Measurements from ENCODE around the gene CHD9.

CHD9 gene

DNA sequence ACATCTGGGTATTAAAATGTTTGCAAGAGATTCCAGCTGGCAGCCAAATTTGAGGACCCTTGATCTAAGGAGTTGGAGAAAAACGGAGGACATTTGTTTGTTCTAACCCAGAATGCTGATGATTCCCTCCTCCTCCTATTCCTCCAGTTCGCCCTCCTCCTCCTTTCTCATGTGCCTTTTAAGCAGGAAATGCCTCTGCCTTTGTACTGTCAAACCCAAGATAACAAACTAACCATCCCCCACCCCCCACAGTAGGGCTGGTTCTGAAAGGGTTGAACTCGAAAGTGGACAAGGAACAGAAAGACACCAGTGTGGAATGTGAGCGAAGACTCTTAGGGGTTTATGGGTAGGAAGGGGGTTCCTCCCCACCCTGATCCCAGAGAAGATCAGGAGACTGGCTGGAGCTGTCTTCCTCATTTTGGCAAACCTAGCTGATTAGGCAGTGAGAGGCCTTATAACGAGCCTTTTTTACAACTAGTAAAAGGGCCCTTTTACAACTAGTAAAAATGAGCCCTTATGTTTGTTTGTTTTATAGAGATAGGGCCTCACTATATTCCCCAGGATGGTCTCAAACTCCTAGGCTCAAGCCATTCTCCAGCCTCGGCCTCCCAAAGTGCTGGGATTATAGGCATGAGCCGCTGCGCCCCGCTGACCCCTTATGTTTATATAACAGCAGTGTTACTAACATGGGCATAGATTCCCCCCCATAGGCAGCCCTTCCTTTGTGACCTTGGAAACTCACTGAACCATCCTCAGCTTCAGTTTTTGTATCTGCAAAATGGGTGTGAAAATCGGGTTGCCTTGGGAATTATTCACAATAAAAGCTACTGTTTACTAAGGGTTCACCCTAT is 975 bp downstream of the CHD9 start:
- Mint-ChIP-seq H3K27me3 (peaks cover 0 to 10% of the 10 kb centered on the region in 2 donors), H3K9me3 (no peaks in the 10 kb centered on the region), H3K4me1 (peaks cover 29 to 34% of the 10 kb centered on the region in 2 donors), H3K27ac (peak overlapping the region; percentile 95), H3K36me3 (peaks cover 6 to 8% of the 10 kb centered on the region in 2 donors), H3K4me3 (peak overlapping the region; percentile 92 to 95)
- DNase-seq (no peak), ATAC-seq (replicated peaks) (no peak)

DNA sequence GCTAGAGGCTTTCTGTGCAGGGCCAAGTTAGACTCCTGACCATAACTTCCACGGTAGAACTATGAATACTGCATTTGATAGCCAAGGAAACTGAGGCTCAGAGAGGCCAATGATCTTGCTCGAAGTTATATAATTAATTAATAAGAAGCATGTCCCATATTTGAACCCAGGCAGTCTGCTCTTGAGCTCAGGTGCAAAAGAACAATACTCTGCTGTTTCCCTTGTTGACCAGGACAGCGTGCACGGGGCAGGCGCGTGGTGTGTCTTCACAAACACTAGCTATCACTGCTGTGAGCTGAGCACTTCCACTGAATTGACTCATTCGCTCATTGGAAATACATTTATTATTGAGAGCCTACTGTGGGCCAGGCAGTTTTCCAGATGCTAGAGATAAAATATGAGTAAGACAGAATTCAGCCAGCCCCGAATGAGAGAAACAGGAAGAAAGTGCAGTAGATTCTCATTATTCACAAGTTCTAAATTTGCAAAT is 1.6 kb downstream of the CHD9 start:
- no peak for ATAC-seq (replicated peaks)

DNA sequence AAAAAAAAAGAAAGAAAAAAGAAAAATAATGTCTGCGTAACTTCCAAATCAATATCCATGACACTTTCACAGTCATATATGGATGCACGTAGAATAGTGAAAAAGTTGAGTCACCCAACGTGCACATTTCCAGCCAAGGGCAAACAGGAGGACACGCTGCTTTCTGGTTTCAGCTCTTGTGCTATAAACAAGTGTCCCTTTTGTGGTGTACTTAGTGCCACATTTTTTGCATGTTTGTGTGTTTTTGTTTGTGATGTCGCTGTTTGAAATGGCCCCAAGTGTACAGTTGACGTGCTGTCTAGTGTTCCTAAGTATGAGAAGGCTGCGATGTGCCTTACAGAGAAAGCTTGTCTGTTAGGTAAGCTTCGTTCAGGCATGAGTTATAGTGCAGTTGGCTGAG is 2.9 kb downstream of the CHD9 start:
- Mint-ChIP-seq H3K36me3 (peaks cover 8 to 9% of the 10 kb centered on the region in 2 donors), H3K27me3 (peaks cover 0 to 7% of the 10 kb centered on the region in 2 donors), H3K4me3 (no peak overlapping the region), H3K27ac (no peak overlapping the region), H3K9me3 (no peaks in the 10 kb centered on the region), H3K4me1 (peaks cover 38 to 52% of the 10 kb centered on the region in 2 donors)
- no peak for ATAC-seq (replicated peaks)
- no peak for DNase-seq

More for the DNA sequence above, 1.6 kb downstream of the CHD9 start:
- no peaks in the 10 kb centered on the region for H3K9me3 Mint-ChIP-seq
- H3K36me3 Mint-ChIP-seq, result peaks cover 8 to 9% of the 10 kb centered on the region in 2 donors
- peak overlapping the region in 1 of 2 donors; percentile 92 for H3K4me3 Mint-ChIP-seq
- H3K4me1 Mint-ChIP-seq, result peaks cover 34 to 40% of the 10 kb centered on the region in 2 donors
- DNase-seq, result no peak
- no peak overlapping the region for H3K27ac Mint-ChIP-seq
- peaks cover 0 to 10% of the 10 kb centered on the region in 2 donors for H3K27me3 Mint-ChIP-seq

DNA sequence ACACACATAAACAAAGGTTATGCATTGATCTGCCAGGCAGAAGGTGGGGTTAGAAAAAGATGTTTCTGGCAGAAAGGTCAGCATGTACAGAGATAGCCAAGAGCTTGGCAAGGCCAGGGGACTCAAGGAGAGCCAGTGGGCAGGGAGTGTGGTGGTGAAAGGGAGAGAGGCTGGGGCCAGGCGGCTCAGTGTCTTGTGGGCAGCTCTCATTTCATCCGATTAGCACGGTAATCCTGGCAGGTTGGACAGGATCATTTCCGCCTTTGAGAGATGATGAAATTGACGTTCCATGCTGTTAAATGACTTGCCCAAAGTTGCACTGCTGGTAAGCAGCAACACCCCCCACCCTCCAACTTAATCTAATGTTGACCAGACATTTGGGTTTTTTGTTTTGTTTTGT is 3.6 kb downstream of the CHD9 start:
- no peak for DNase-seq
- ATAC-seq (replicated peaks), result no peak
- Mint-ChIP-seq H3K27ac (peak overlapping the region; percentile 4), H3K4me1 (peaks cover 32 to 52% of the 10 kb centered on the region in 2 donors), H3K4me3 (no peak overlapping the region), H3K36me3 (peaks cover 8 to 9% of the 10 kb centered on the region in 2 donors), H3K27me3 (no peaks in the 10 kb centered on the region), H3K9me3 (no peaks in the 10 kb centered on the region)

DNA sequence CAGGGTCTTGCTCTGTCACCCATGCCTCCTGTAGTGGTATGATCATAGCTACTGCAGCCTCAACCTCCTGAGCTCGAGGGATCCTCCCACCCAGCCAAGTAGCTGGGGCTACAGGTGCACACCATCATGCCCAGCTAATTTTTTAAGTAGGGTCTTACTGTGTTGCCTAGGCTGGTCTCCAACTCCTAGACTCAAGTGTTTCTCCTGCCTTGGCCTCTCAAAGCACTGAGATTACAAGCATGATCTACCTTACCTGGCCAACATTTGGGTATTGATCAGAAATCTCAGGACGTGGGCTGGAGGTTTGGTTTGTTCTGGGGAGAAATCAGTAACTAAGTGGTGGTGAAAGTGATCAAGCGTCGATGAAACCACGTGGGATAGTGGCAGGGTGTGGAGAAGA is 4.1 kb downstream of the CHD9 start:
- Mint-ChIP-seq H3K27ac (no peak overlapping the region), H3K4me1 (peaks cover 32 to 57% of the 10 kb centered on the region in 2 donors), H3K9me3 (no peaks in the 10 kb centered on the region), H3K4me3 (no peak overlapping the region), H3K27me3 (no peaks in the 10 kb centered on the region), H3K36me3 (peaks cover 8 to 11% of the 10 kb centered on the region in 2 donors)
- no peak for DNase-seq
- no peak for ATAC-seq (replicated peaks)

DNA sequence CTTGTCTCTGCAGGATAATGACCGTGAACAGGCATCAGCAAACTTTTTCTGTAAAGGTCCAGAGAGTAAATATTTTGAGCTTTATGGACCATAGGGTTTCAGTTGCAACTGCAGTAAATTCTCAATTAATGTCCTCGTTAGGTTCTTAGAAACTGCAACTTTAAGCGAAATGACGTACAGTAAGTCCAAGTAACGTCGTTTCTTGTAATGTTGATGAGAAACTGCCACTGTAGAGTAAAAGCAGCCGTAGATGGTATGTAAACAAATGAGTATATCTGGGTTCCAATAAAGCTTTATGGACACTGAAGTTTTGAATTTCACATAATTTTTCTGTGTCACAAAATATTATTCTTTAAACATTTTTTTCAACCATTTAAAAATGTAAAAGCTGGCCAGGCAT is 4.9 kb downstream of the CHD9 start:
- Mint-ChIP-seq H3K4me1 (peaks cover 35 to 59% of the 10 kb centered on the region in 2 donors), H3K9me3 (no peaks in the 10 kb centered on the region), H3K36me3 (peaks cover 13 to 14% of the 10 kb centered on the region in 2 donors), H3K27me3 (no peaks in the 10 kb centered on the region), H3K4me3 (no peak overlapping the region), H3K27ac (no peak overlapping the region)
- no peak for DNase-seq
- ATAC-seq (replicated peaks), result no peak

DNA sequence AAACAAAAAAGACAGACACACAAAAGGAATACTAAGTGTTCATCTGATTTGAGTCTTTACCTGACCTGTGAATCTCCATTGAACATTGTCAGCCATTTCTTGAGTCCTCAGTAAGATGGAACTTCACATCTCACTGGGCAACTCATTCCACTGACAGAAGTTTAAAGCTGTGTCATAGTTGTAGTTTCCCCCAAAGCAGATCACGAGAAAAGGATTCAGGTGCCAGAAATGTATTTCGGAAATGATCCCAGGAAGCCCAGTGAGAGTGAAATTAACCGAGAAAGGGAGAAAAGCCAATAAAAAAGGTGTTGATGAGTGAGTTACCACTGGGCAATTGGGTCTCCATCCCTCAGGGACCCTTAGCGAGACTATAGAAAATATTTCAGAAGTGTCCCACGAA is 6.5 kb downstream of the CHD9 start:
- Mint-ChIP-seq H3K36me3 (peaks cover 17 to 20% of the 10 kb centered on the region in 2 donors), H3K27me3 (no peaks in the 10 kb centered on the region), H3K4me3 (peak overlapping the region; percentile 60 to 68), H3K4me1 (peaks cover 38 to 67% of the 10 kb centered on the region in 2 donors), H3K9me3 (no peaks in the 10 kb centered on the region), H3K27ac (peak overlapping the region; percentile 83)
- DNase-seq (no peak), ATAC-seq (replicated peaks) (peak in 1 of 2 donors; percentile 11)

DNA sequence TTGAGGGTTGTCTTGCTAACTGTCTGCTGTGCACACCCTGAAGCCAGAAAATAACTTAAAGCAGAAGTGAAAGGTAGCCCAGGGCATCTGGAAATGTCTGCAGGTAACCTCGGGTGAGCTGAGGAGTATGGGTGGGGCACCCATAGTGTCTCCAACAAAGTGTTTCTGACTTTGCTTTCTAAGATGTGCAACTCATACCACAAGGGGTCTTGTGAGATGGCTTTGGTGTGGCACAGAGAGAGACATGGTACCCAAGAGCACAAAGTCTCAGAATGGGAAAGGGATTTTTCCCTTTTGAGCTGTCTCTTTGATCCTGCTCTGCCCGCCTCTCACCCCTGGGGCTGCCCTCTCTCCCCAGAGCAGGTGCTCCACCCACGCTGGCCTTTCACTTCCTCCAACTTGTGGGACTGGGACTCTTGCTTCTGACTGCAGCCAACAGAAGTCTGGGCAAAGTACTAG is 6.9 kb downstream of the CHD9 start:
- peaks cover 40 to 71% of the 10 kb centered on the region in 2 donors for H3K4me1 Mint-ChIP-seq
- no peaks in the 10 kb centered on the region for H3K27me3 Mint-ChIP-seq
- H3K4me3 Mint-ChIP-seq, result peak overlapping the region; percentile 60 to 68
- peak; percentile 92 to 93 for ATAC-seq (replicated peaks)
- H3K9me3 Mint-ChIP-seq, result no peaks in the 10 kb centered on the region
- peak; percentile 93 for DNase-seq
- peaks cover 17 to 22% of the 10 kb centered on the region in 2 donors for H3K36me3 Mint-ChIP-seq
- peak overlapping the region; percentile 83 for H3K27ac Mint-ChIP-seq

DNA sequence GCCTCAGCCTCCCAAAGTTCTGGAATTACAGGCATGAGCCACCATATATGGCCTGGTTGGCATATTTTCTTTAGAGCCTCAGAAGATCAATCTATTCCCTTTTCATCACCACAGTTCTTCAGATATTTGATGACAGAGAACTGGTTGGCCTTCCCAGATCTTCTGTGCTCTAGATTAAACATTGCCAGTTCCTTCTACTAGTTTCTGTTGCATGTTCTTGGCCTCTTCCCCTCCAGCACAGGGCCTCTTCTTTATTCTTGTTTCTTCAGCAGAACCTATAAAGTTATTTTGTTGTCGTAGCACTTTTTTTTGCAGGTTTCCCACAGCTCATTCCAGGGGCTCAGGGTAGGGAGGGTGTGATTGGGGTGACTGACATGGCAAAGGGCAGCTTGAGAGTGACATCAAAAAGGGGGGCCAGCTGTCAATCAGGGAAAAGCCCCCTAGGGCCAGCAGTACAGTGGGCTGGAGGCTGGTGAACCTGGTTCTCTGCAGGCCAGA is 9.3 kb downstream of the CHD9 start:
- no peak for ATAC-seq (replicated peaks)
- no peaks in the 10 kb centered on the region for H3K9me3 Mint-ChIP-seq
- peak overlapping the region; percentile 63 for H3K27ac Mint-ChIP-seq
- DNase-seq, result no peak
- H3K4me3 Mint-ChIP-seq, result peak overlapping the region; percentile 22 to 44
- peaks cover 13 to 19% of the 10 kb centered on the region in 2 donors for H3K36me3 Mint-ChIP-seq
- peaks cover 37 to 73% of the 10 kb centered on the region in 2 donors for H3K4me1 Mint-ChIP-seq
- H3K27me3 Mint-ChIP-seq, result no peaks in the 10 kb centered on the region

DNA sequence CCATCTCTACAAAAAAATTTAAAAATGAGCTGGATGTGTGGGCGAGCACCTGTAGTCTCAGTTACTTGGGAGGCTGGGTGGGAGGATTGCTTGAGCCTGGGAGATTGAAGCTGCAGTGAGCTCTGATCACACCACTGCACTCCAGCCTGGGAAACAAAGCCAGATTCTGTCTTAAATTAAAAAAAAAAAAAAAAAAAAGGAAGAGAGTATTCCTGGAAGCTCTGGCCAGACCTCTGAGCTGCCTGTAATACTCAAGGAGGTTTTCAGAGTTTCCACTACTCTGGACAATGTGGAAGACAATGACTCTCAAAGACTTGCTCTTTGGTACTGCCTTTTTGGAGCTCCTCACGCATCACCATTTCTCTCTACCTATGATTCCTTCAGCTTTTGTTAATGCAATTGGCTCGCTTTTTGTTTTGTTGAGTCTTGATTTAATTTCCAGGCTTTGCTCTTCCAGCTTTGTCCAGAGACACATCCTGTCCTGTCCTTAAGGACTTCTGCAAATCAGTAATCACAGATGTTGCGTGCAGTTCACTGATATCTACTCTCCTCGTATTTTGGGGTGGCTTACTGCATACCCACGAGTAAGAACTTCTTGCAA is 10.8 kb downstream of the CHD9 start:
- DNase-seq, result no peak
- ATAC-seq (replicated peaks), result no peak
- Mint-ChIP-seq H3K4me3 (no peak overlapping the region), H3K27me3 (no peaks in the 10 kb centered on the region), H3K36me3 (peaks cover 18 to 25% of the 10 kb centered on the region in 2 donors), H3K9me3 (no peaks in the 10 kb centered on the region), H3K27ac (no peak overlapping the region), H3K4me1 (peaks cover 42 to 82% of the 10 kb centered on the region in 2 donors)

DNA sequence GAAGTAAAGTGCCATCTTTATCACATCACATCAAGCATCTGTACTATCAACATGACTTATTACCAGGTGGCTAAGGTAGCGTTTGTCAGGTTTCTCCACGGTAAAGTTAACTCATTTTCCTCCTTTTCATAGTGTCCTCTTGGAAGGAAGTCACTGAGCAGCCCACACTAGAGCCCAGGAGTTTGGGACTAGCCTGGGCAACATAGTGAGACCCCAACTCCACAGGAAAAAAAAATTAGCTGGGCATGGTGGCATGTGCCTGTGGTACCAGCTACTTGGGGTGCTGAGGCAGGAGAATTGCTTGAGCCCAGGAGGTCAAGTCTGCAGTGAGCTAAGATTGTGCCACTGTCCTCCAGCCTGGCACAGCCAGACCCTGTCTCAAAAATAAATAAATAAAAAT is 12.9 kb downstream of the CHD9 start:
- no peak for ATAC-seq (replicated peaks)
- no peaks in the 10 kb centered on the region for H3K9me3 Mint-ChIP-seq
- no peak for DNase-seq
- H3K27me3 Mint-ChIP-seq, result no peaks in the 10 kb centered on the region
- peaks cover 43 to 81% of the 10 kb centered on the region in 2 donors for H3K4me1 Mint-ChIP-seq
- H3K4me3 Mint-ChIP-seq, result no peak overlapping the region
- peaks cover 20 to 25% of the 10 kb centered on the region in 2 donors for H3K36me3 Mint-ChIP-seq
- H3K27ac Mint-ChIP-seq, result no peak overlapping the region

DNA sequence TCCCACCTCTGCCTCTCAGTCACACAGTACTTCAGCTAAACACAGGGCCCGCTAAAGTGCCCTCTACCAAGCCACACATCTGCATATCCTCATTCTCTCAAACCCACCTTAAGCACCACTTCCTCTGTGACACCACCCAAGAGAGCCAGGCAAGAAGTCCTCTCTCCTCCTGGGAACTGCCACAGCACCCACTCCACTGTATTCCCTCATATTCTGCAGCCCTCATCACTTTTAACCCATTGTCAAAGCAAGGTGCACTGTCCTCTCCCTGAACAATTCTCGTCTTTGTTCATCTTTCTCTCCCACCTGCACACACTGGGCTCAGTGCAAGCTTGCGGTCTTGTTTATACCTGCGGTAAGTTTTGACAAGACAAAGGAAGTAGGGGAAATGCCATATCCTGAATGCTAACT is 13.6 kb downstream of the CHD9 start:
- DNase-seq, result peak; percentile 34
- H3K4me3 Mint-ChIP-seq, result peak overlapping the region; percentile 2
- peak; percentile 90 for ATAC-seq (replicated peaks)
- peaks cover 25 to 28% of the 10 kb centered on the region in 2 donors for H3K36me3 Mint-ChIP-seq
- H3K9me3 Mint-ChIP-seq, result no peaks in the 10 kb centered on the region
- peaks cover 43 to 81% of the 10 kb centered on the region in 2 donors for H3K4me1 Mint-ChIP-seq
- H3K27ac Mint-ChIP-seq, result no peak overlapping the region
- H3K27me3 Mint-ChIP-seq, result no peaks in the 10 kb centered on the region

DNA sequence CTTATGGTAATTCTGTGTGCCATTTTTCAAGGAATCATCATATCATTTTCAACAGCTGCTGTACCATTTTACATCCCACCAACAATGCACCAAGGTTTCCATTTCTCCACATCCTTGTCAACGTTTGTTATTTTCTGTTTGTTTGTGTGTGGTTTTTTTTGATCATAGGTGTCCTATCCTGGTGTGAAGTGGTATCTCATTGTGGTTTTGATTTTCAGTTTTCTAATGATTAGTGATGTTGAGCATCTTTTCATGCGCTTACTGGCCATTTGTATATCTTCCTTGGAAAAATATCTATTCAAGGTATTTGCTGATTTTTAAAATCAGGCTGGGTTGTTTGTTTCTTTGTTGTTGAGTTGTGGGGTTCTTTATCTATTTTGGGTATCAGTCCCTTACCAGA is 15.0 kb downstream of the CHD9 start:
- Mint-ChIP-seq H3K27me3 (no peaks in the 10 kb centered on the region), H3K4me3 (no peak overlapping the region), H3K4me1 (peaks cover 42 to 78% of the 10 kb centered on the region in 2 donors), H3K36me3 (peaks cover 29 to 36% of the 10 kb centered on the region in 2 donors), H3K27ac (no peak overlapping the region), H3K9me3 (peaks cover 7 to 8% of the 10 kb centered on the region in 2 donors)
- DNase-seq, result no peak
- no peak for ATAC-seq (replicated peaks)

DNA sequence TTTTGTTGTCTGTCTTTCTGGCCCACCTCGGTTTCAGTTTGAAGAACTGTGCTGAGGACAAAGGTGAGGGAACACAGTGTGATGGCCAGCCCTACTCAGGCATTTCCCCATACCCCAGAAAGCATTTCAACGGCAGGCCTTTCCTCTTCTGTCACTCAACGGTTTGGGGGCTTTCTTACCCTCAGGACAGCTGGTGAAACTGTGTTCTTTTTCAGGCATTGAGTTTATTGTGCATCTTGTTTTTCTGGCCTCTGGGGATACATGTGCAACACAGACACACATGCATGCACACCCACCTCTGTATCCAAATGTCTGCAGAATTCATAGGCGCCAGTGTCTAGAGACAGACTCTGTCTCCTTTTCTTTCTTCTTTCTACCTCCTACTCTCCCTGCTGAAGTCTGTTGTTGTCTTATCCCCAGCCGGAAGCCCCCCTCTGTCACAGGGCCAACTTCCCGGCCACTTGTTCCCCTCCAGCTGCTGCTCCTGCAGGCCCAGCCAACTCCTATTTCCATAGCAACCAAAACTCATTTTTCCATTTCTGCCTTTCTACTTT is 17.0 kb downstream of the CHD9 start:
- H3K27me3 Mint-ChIP-seq, result no peaks in the 10 kb centered on the region
- DNase-seq (no peak), ATAC-seq (replicated peaks) (peak; percentile 65 to 70)
- H3K27ac Mint-ChIP-seq, result peak overlapping the region; percentile 72
- peak overlapping the region; percentile 28 to 64 for H3K4me3 Mint-ChIP-seq
- peaks cover 7 to 11% of the 10 kb centered on the region in 2 donors for H3K9me3 Mint-ChIP-seq
- peaks cover 33 to 36% of the 10 kb centered on the region in 2 donors for H3K36me3 Mint-ChIP-seq
- peaks cover 37 to 69% of the 10 kb centered on the region in 2 donors for H3K4me1 Mint-ChIP-seq
